Measurements from ENCODE around the gene KLHL36. TPM values are rescaled to one million over a fixed set of nuclear protein-coding genes. Genes with fewer than 3 reads are reported as not detected.

KLHL36 gene
- total RNA-seq, 1 experiment from 2014 or later: 79.0 TPM

GRCh38 chr16:84659656-84660300, 11.5 kb downstream of the KLHL36 start:
- CTCF ChIA-PET: no interaction called here
- peaks cover 46% of the 10 kb centered on the region in 2 experiments for H3K36me3 ChIP-seq (ENCODE audit: control insufficient read depth in 1 of 2, insufficient read depth in 2 of 2, low read length in 2 of 2)

More at GRCh38 chr16:84659656-84660300, 11.5 kb downstream of the KLHL36 start:
- Histone ChIP-seq H3K27me3 (ENCODE audit: insufficient read depth, low read length) (no peaks in the 10 kb centered on the region), H4K20me1 (ENCODE audit: insufficient read depth) (no peaks in the 10 kb centered on the region), H3K4me2 (ENCODE audit: low read length) (no peak overlapping the region), H3K27ac (ENCODE audit: low read depth, low read length) (no peak overlapping the region), H3K79me2 (ENCODE audit: insufficient read depth, low read length) (no peaks in the 10 kb centered on the region), H3K4me1 (ENCODE audit: control insufficient read depth in 1 of 2, insufficient read depth in 2 of 2, low read length in 2 of 2) (no peaks in the 10 kb centered on the region), H3K9me3 (ENCODE audit: control insufficient read depth in 1 of 2, insufficient read depth in 1 of 2, low read depth in 1 of 2, low read length in 2 of 2) (no peaks in the 10 kb centered on the region), H2AFZ (ENCODE audit: low read depth, low read length, poor library complexity, severe bottlenecking) (no peak overlapping the region), H3K9ac (ENCODE audit: low read length) (no peak overlapping the region), H3K4me3 (replicated peaks in 1 of 2; ENCODE audit: low read depth in 1 of 2, low read length in 2 of 2) (no peak overlapping the region), H3K9me2 (ENCODE audit: insufficient read depth) (no peaks in the 10 kb centered on the region)
- DNase-seq (ENCODE audit: low read depth, low spot score) (no peak), ATAC-seq (no peak)
- no TSS peak for BruUV-seq (replicated peaks)
- POLR2A ChIA-PET: no interaction called here
- intact Hi-C loops (cut with micrococcal nuclease): no loop called here
- TF ChIP-seq ELF1 (IDR thresholded peaks at IDR 0.05; ENCODE audit: borderline replicate concordance, low read depth) (no peak), SIN3A (IDR thresholded peaks at IDR 0.05; ENCODE audit: low read depth) (no peak), EZH2 (IDR thresholded peaks at IDR 0.05) (no peak), CTCF (IDR thresholded peaks at IDR 0.05 in 2 of 3, conservative IDR thresholded peaks at IDR 0.05 in 1 of 3; ENCODE audit: borderline replicate concordance in 1 of 3, insufficient read depth in 1 of 3, low read depth in 2 of 3, low read length in 2 of 3) (no peak), EGR1 (IDR thresholded peaks at IDR 0.05; ENCODE audit: low read depth) (no peak), ZNF274 (IDR thresholded peaks at IDR 0.05; ENCODE audit: low read depth, low read length) (no peak), POLR2A (IDR thresholded peaks at IDR 0.05; ENCODE audit: borderline replicate concordance, extremely low read depth, insufficient read depth, insufficient read length) (no peak), POLR2AphosphoS5 (IDR thresholded peaks at IDR 0.05; ENCODE audit: low read depth, low read length) (no peak), EZH2phosphoT487 (IDR thresholded peaks at IDR 0.05; ENCODE audit: borderline replicate concordance) (no peak)
- RAD21 ChIA-PET (ENCODE audit: low non-redundant PET in 1 of 2, low total read pairs in 2 of 2, uncharacterized antibody in 2 of 2, unreplicated experiment in 2 of 2): no interaction called here
